HG03025 (cell line): ENCODE results near the gene CHD6.

ENCODE experiments used
- ATAC-seq: cut with Tn5 transposase; IDR thresholded peaks from one replicate; pipeline ENCODE4 v1.9.1; 2021; ENCODE audit warnings: mild to moderate bottlenecking, moderate library complexity; ENCODE audit not compliant: unreplicated experiment, low FRiP score

CHD6 gene

GRCh38 chr20:41476013-41476441 is 142.2 kb downstream of the CHD6 start:
- ATAC-seq = no peak

GRCh38 chr20:41475503-41475902 is 142.7 kb downstream of the CHD6 start:
- ATAC-seq = no peak

GRCh38 chr20:41470362-41471095 is 147.6 kb downstream of the CHD6 start:
- no peak for ATAC-seq

- no peak for ATAC-seq
These were observed 148.3 kb downstream of the CHD6 start for GRCh38 chr20:41469868-41470267.

GRCh38 chr20:41468994-41469600 is 149.1 kb downstream of the CHD6 start:
- no peak for ATAC-seq

GRCh38 chr20:41467690-41468089 is 150.5 kb downstream of the CHD6 start:
- no peak for ATAC-seq

- ATAC-seq = no peak
These were observed 151.0 kb downstream of the CHD6 start for GRCh38 chr20:41467220-41467619.

GRCh38 chr20:41463567-41463966 is 154.6 kb downstream of the CHD6 start:
- ATAC-seq = no peak

- no peak for ATAC-seq
These were observed 155.6 kb downstream of the CHD6 start for GRCh38 chr20:41462372-41463161.

- no peak for ATAC-seq
These were observed 159.4 kb downstream of the CHD6 start for GRCh38 chr20:41458761-41459160.

- ATAC-seq = no peak
These were observed 160.9 kb downstream of the CHD6 start for GRCh38 chr20:41457173-41457857.

GRCh38 chr20:41456351-41456750 is 161.8 kb downstream of the CHD6 start:
- no peak for ATAC-seq

- no peak for ATAC-seq
These were observed 163.9 kb downstream of the CHD6 start for GRCh38 chr20:41454250-41454649.

- no peak for ATAC-seq
These were observed 164.9 kb downstream of the CHD6 start for GRCh38 chr20:41453010-41453950.

- ATAC-seq = no peak
These were observed 166.0 kb downstream of the CHD6 start for GRCh38 chr20:41452226-41452625.

- no peak for ATAC-seq
These were observed 171.2 kb downstream of the CHD6 start for GRCh38 chr20:41447006-41447405.

- no peak for ATAC-seq
These were observed 171.7 kb downstream of the CHD6 start for GRCh38 chr20:41446456-41446855.

- ATAC-seq = no peak
These were observed 173.4 kb downstream of the CHD6 start for GRCh38 chr20:41444821-41445220.

GRCh38 chr20:41443691-41444090 is 174.5 kb downstream of the CHD6 start:
- ATAC-seq = peak; percentile 51

GRCh38 chr20:41440882-41441281 is 177.3 kb downstream of the CHD6 start:
- ATAC-seq = no peak
